ENCODE data around the gene TMCC3. TPM values are rescaled to one million over a fixed set of nuclear protein-coding genes. Genes with fewer than 3 reads are reported as not detected.

Gene TMCC3
- total and polyA plus RNA-seq, 2 experiments from 2014 or later: 0.60 to 0.79 TPM

DNA sequence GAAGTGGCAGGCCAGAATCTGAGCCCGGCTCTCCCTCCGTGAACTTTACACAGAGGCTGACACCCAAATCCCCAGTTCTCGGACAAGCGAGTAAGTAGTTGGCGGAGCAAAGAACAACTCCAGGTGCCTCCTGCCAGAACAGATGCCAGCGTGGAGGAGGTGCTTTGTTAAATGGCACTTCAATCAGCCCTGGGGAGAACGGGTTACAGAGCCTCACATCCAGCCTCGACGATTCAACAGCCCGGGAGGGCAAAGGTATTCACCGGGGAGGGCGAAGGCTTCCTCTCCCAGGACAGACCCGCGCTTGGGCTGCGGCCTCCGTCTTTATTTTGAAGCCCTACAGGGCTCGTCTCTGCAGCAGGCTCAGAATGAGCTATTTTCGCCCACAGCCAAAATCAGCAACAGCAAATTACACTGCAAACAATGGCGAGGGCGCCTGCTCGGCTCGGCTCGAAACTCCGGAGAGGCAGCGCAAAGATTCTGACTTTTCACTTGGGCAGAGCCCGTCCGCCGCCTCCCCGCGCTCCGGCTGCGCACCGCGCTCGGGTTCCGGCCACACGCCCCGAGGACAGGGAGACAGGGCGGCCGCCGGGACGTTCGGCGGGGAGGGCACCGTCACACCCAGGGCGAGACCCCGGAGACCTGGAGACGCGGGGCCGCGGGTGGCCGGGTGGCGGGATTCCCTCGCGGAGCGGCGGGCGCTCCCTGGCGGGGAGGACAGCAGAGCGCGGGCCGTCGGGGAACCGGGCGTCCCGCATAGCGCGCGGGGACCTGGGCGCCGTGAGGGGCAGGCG, 811 bp downstream of the TMCC3 start:
- DNase-seq (ENCODE audit: low read depth in 1 of 2, low spot score in 1 of 2): peak; percentile 40 to 60
- no peaks in the 10 kb centered on the region for H3K9me3 ChIP-seq (ENCODE audit: low read depth)
- H3K36me3 ChIP-seq: no peaks in the 10 kb centered on the region
- H3K4me3 ChIP-seq: peak overlapping the region; percentile 70
- TF ChIP-seq, protein P1, sequence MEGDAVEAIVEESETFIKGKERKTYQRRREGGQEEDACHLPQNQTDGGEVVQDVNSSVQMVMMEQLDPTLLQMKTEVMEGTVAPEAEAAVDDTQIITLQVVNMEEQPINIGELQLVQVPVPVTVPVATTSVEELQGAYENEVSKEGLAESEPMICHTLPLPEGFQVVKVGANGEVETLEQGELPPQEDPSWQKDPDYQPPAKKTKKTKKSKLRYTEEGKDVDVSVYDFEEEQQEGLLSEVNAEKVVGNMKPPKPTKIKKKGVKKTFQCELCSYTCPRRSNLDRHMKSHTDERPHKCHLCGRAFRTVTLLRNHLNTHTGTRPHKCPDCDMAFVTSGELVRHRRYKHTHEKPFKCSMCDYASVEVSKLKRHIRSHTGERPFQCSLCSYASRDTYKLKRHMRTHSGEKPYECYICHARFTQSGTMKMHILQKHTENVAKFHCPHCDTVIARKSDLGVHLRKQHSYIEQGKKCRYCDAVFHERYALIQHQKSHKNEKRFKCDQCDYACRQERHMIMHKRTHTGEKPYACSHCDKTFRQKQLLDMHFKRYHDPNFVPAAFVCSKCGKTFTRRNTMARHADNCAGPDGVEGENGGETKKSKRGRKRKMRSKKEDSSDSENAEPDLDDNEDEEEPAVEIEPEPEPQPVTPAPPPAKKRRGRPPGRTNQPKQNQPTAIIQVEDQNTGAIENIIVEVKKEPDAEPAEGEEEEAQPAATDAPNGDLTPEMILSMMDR (IDR thresholded peaks at IDR 0.05; ENCODE audit: low read depth, low read length): peak; percentile 48
- peaks cover 8% of the 10 kb centered on the region for H3K4me1 ChIP-seq (ENCODE audit: low read depth)
- no peak overlapping the region for H3K27ac ChIP-seq
- H3K27me3 ChIP-seq: peaks cover 28% of the 10 kb centered on the region

DNA sequence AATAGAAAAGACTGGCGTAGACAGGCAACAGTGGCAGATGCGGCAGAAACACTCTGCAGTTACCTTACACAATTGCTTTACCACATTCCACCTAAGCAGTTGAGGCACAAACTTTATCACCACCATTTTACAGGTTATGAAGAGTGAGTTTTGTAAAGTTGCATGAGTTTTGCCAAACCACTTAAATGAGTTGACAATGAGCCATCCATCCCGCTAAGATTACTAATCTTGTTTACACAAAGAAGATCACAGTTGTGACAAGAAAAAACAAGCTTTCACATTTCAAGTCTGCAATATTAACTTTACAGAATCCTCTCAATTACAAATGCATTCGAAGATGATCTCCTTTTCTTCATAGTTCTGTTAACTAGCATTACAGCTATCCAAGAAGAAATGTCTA, 1.8 kb downstream of the TMCC3 start:
- no peaks in the 10 kb centered on the region for H3K9me3 ChIP-seq (ENCODE audit: low read depth)
- TF ChIP-seq, protein P1 (IDR thresholded peaks at IDR 0.05; ENCODE audit: low read depth, low read length): no peak
- H3K4me3 ChIP-seq: no peak overlapping the region
- H3K4me1 ChIP-seq (ENCODE audit: low read depth): peaks cover 8% of the 10 kb centered on the region
- peaks cover 28% of the 10 kb centered on the region for H3K27me3 ChIP-seq
- no peak overlapping the region for H3K27ac ChIP-seq
- no peaks in the 10 kb centered on the region for H3K36me3 ChIP-seq
- DNase-seq (ENCODE audit: low read depth in 1 of 2, low spot score in 1 of 2): no peak

DNA sequence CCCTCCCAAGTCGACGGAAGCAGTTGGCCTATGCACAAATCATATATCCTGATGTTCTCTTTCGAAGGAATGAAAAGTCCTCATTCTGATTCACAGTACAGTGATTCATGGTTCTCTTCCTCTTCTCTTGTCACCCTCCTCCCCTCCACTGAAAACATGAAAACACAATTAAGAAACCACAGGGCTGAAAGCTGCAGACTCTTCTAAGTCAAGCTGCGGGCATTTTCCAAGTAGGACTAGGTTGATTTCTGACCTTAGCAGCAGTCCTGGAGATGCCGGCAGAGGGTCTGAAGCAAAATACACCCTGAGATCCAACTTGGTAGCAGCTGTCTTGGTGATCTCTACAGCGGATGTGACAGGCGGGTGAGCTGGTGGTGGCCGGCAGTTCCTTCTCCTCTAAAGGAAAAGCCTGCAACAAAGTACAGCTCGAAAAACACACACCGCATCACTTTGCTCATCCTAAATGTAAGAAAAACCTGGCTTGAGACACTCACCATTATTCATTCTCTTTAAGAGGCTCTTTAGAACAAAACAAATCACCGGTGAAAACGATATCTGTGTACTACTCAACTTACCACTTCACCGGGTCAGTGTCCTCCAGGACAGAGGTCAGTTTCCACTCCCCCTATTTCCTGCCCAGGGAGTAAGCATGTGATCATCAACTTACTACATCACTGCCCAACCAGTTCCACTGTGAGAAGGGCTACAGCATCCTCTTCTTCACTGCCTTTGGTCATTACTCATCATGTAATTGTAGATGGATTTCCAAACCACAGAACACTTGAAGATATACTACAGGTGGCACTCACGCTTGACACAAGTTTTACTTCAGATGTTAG, 6.0 kb downstream of the TMCC3 start:
- H3K9me3 ChIP-seq (ENCODE audit: low read depth): no peaks in the 10 kb centered on the region
- H3K4me1 ChIP-seq (ENCODE audit: low read depth): peaks cover 8% of the 10 kb centered on the region
- peaks cover 13% of the 10 kb centered on the region for H3K27me3 ChIP-seq
- peak in 1 of 2 donors; percentile 66 for DNase-seq (ENCODE audit: low read depth in 1 of 2, low spot score in 1 of 2)
- H3K27ac ChIP-seq: no peak overlapping the region
- no peak overlapping the region for H3K4me3 ChIP-seq
- H3K36me3 ChIP-seq: no peaks in the 10 kb centered on the region
- TF ChIP-seq, protein P1 (IDR thresholded peaks at IDR 0.05; ENCODE audit: low read depth, low read length): no peak

DNA sequence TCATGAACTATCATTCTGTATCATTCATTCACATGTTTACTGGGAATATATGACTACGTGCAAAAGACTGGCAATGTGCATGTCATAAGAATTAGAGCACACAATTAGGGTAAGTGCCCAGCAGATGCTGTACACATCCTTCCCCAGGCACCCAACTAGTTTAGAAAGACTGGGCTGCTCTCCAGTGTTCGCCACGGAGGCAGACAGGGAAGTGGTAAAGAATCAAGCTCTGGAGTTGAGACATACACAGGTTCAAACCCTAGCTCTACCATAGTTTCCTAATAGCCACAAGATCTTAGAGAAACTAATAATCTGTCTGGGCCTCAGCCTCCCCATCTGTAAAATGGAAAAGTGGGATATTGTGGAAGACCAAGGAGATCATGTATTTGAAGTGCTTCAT, 6.8 kb downstream of the TMCC3 start:
- H3K4me1 ChIP-seq (ENCODE audit: low read depth): peaks cover 8% of the 10 kb centered on the region
- DNase-seq (ENCODE audit: low read depth in 1 of 2, low spot score in 1 of 2): peak in 1 of 2 donors; percentile 25
- TF ChIP-seq, protein P1 (IDR thresholded peaks at IDR 0.05; ENCODE audit: low read depth, low read length): no peak
- H3K36me3 ChIP-seq: no peaks in the 10 kb centered on the region
- H3K4me3 ChIP-seq: no peak overlapping the region
- no peaks in the 10 kb centered on the region for H3K9me3 ChIP-seq (ENCODE audit: low read depth)
- no peak overlapping the region for H3K27ac ChIP-seq
- peaks cover 5% of the 10 kb centered on the region for H3K27me3 ChIP-seq

DNA sequence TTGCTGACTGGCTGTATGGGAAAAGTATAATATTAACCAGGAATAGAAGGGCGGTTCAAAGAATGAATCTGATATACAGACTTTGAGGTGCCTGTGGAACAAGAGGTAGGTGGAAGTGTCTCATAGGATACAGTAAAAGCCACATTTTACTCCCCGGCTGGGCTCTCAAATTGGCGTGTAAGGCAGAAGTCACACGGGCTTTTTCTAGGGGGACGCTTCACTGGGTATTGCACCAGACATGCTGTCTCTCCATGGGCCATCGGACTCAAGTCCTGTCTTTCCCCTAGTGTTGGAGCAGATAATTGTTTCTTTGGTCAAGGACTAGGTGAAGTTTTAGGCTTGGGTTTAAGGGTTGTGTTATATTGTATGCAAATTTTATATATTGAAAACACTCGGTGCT, 9.1 kb downstream of the TMCC3 start:
- Histone ChIP-seq H3K4me3 (no peak overlapping the region), H3K9me3 (ENCODE audit: low read depth) (no peaks in the 10 kb centered on the region), H3K36me3 (no peaks in the 10 kb centered on the region), H3K4me1 (ENCODE audit: low read depth) (no peaks in the 10 kb centered on the region), H3K27me3 (no peaks in the 10 kb centered on the region), H3K27ac (no peak overlapping the region)
- TF ChIP-seq, protein P1 (IDR thresholded peaks at IDR 0.05; ENCODE audit: low read depth, low read length): no peak
- DNase-seq (ENCODE audit: low read depth in 1 of 2, low spot score in 1 of 2): no peak

Data from cardiac muscle cell (in vitro differentiated cells and primary cell).